DMS153 (cell line): ENCODE results near the gene COL11A2.
A peak's percentile ranks its signal among the peaks of the same experiment; 100 is the strongest.
"Not testable (repeated sequence)": the region's sequence is repeated elsewhere in the genome, so short reads cannot be mapped to it uniquely, and the experiment has no call there.

Experiments
- DNase-seq: peaks from one replicate; lab custom pipeline; 2025; lab: John Stamatoyannopoulos, UW

Gene COL11A2

GRCh38 chr6:33154349-33154748 lies 37.9 kb downstream of the COL11A2 start:
- DNase-seq: no peak

GRCh38 chr6:33151050-33151449 lies 41.2 kb downstream of the COL11A2 start:
- DNase-seq: no peak

DNA sequence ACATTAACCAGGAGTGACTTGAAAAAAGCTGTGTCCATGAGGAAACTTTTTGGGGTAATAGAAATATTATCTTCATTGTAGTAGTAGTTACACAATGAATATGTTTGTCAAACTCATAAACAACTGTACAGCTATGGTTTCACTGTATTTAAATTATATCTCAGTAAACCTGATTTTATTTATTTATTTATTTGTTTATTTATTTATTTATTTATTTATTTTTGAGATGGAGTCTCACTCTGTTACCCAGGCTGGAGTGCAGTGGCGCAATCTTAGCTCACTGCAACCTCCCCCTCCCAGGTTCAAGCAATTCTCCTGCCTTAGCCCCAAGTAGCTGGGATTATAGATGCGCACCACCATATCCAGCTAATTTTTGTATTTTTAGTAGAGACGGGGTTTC lies 41.7 kb downstream of the COL11A2 start:
- not testable (repeated sequence) for DNase-seq

DNA sequence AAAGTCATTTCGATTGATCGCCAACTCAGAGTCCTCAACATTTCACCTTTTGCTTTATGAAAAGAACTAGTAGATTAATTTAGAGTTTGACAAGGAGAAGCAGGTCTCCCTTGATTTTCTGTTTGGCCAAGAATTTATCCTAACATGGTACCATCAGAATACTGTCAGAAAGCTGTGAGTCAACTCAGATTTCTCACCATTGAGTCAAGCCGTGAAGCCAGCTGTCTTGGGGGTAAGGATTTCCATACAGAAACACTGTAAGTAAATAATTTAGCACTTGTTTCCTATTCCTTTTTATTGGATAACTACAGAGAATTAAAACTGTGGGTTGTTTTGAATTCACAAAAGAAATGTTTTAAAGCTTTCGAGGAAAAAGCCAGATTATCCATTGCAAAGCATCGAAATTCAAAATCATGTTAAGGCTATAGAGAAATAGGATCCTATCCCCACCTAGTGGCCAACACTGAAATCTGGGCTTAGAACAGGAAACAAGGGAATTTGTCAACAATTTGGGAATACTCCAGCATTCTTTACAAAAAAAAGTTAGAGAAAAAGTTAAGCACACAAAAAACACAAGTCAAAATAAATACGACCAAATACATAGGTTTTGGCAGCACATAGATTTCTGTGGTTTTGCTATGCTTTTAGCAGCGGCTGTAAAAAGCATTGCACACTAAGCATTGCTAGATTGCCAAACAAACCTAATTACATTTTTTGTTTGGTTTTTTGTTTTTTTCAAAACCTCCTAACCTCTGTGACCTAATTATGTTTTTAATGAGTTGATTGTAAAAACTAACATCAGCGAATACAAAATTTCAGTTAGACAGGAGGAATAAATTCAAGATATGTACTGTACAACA lies 44.2 kb downstream of the COL11A2 start:
- DNase-seq: no peak

DNA sequence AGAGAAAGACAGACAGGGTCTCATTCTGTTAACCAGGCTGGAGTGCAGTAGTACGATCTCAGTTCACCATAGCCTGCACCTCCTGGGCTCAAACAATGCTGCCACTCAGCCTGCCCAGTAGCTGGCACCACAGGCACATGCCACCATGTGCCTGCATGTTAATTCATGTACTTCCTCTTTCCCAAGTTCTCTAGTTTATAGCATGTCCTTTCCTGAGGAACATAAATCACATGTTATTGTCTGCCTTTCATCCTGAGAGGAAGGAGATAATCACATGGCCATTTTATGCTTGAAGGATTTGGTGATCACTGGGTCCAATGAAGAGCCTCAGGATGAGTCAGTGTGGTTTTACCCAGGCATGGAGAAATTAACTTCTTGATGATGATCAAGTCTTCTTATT lies 47.9 kb downstream of the COL11A2 start:
- DNase-seq: peak; percentile 24

- DNase-seq: no peak
Observed at GRCh38 chr6:33143113-33143770, 49.0 kb downstream of the COL11A2 start.

- no peak for DNase-seq
Observed at GRCh38 chr6:33142501-33143070, 49.7 kb downstream of the COL11A2 start.

DNA sequence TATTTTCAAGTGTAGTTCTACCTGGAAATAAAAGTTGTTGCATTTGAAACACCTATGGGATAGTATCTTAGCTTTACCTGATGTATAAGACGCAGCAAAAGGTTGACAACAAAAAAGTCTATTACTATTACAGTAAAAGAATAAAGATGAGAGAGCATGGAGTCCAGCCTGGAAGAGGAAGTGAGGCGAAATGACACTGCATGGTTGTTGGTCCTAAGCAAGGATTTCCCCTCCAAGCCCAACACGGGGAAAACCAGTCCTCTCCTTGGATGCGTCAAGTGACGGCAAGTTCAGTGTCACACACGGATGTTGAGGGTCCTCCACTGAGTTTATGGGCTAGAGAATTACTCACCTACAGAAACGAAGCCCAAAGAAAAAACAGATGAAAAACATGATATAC lies 51.7 kb downstream of the COL11A2 start:
- no peak for DNase-seq

DNA sequence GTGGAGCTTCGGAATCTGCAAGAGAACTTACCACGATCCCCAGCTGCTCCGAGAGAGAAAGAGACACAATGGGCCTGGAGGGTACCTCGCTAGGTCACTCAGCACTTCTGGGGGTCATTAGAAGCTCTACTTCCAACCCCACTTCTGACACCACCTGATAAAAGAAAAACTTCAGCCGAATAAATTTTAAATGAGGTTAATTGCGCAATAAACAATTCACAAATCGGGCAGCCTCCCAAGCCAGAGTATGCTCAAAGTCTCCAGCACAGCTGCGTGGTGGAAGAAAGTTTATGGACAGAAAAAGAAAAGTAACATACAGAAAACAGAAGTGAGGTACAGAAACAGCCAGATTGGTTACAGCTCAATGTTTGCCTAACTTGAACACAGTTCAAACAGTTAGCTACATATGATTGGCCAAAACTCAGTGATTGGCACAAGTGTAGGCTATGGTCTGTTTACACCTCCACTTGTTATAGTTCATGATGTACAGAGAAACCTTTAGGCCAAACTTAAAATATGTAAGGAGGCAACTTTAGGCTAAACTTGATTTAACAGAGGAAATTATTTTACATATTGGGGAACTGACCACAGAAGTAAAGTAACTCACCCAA lies 52.6 kb downstream of the COL11A2 start:
- no peak for DNase-seq

- no peak for DNase-seq
Observed at GRCh38 chr6:33136310-33136900, 55.9 kb downstream of the COL11A2 start.

DNA sequence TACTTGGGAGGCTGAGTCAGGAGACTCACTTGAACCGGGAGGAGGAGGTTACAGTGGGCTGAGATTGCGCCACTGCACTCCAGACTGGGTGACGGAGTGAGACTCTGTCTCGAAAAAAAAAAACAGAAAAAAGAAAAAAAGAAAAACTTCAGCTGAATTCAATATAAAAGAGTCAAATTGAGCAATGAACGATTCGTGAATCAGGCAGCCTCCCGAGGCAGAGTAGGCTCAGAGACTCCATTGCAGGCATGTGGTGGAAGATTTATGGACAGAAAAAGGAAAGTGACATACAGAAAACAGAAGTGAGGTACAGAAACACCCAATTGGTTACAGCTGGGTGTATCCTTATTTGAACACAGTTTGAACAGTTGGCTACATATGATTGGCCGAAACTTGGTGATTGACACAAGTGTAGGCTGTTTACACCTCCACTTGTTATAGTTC lies 60.2 kb downstream of the COL11A2 start:
- DNase-seq: no peak

- DNase-seq: no peak
Observed at GRCh38 chr6:33128318-33128717, 63.9 kb downstream of the COL11A2 start.

- no peak for DNase-seq
Observed at GRCh38 chr6:33126101-33126714, 66.1 kb downstream of the COL11A2 start.

- DNase-seq: no peak
Observed at GRCh38 chr6:33124947-33125346, 67.3 kb downstream of the COL11A2 start.

DNA sequence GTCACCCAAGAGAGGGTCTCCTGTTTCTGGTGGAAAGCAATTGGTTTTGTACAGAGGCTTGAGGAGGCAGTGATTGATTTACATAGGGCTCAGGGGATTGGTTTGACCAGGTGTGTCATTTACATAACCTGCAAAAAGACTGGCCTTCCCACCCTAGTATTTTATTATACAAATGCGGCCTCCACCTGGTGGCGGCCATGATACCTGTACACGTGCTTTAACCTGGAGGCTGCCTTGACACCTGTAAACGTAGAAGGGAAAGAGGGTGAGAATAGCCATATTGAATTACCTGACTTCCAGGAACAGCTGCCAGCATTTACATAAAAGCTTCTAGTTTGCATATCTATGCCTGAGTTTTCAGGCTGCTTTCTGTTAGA lies 67.8 kb downstream of the COL11A2 start:
- no peak for DNase-seq

DNA sequence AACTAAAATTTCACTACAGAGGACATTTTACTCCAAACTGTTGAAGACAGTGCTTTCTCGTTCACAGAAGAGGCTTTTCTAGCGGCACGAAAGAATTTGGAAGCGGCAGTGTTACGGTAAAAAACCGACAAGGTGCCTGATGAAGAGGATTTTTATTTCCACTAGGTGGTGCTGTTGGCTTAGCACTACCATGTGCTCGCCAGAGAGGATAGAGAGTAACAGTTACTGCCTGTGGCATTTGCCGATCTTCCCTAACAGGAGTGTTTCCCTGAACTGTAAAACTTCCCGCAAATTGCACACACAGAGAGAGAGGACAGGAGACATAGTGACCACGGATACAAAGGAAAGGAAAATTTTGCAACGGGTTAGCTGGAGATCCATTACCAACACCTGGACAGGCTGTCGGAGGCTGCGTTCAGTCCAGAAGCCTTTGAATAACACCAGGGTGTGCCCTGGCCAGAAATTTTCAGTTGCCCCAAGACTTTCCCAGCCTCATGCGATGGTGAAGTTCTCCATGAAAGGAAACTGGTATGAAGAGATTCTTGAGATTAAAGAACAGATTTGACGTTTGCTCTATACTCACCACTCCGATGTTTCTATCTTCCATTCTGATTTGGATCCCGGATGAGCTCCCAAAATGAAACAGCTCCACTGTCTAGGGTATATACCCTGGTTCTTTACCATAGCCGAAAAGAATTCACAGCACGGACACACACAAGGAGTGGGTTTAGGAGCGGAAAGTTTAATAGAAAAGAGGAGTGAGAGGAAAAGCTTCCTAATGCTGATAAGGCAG lies 68.3 kb downstream of the COL11A2 start:
- no peak for DNase-seq

DNA sequence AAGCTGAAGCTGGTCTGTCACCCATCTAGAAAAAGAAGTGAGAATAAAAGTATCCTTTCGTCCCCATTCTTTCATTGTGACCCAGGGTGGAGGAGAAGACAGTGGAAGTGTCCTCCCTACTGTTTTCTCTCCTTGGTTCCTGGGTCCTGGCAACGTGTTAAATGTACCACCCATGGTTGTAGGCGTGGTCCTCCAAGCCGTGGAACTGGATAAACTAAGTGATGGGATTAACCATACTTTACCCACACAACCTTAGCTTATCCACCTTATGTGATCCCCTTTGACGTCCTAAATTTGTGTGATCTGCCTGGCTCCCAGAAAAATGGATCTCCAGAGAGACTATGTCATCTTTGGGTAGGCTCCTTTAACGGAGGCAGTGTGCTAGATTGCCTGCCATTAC lies 69.1 kb downstream of the COL11A2 start:
- no peak for DNase-seq

- no peak for DNase-seq
Observed at GRCh38 chr6:33120001-33120400, 72.3 kb downstream of the COL11A2 start.

GRCh38 chr6:33118525-33119123 lies 73.6 kb downstream of the COL11A2 start:
- DNase-seq: peak; percentile 35

GRCh38 chr6:33117811-33118277 lies 74.4 kb downstream of the COL11A2 start:
- no peak for DNase-seq
